Caco-2 (cell line): ENCODE data around the gene CACNA2D1. TPM values are rescaled to one million over a fixed set of nuclear protein-coding genes. Genes with fewer than 3 reads are reported as not detected.

Experiments
- BruUV-seq: library from RNA; stranded (reverse); fragments of 400-500 nt; replicated peaks from 2 replicates; lab custom pipeline; 2021; lab: Mats Ljungman, UMichigan
- CTCF ChIA-PET: fragments of 300-600 bp; sonication (Branson Sonifier 250); formaldehyde crosslinking; loops from one replicate; lab custom pipeline; 2022; ENCODE audit warnings: antibody characterized with exemption; lab: Charles Lee
- POLR2A ChIA-PET: fragments of 300-600 bp; sonication (Branson Sonifier 250); formaldehyde crosslinking; loops from one replicate; lab custom pipeline; 2022; ENCODE audit warnings: antibody characterized with exemption; lab: Charles Lee
- DNase-seq, 2 experiments: peaks; one replicate each; pipeline versions ENCODE4 v3.0.0 to v3.0.0-alpha.2; 2020 to 2022
- H3K27me3 ChIP-seq: replicated peaks from 2 replicates; pipeline ENCODE4 v1.6.0; 2011; ENCODE audit warnings: low read length; ENCODE audit not compliant: control insufficient read depth, insufficient read depth
- H3K36me3 ChIP-seq: 2 replicates; pipeline ENCODE4 v1.5.1; 2011; ENCODE audit warnings: low read length; ENCODE audit not compliant: control insufficient read depth, insufficient read depth
- H3K4me1 ChIP-seq: fragments of 250-450 bp; sonication (Bioruptor Pico); 2 replicates; pipeline ENCODE4 v1.5.1; 2020; ENCODE audit warnings: mild to moderate bottlenecking
- H3K4me3 ChIP-seq: 2 replicates; pipeline ENCODE4 v1.5.1; 2011; ENCODE audit warnings: low read depth, mild to moderate bottlenecking, control low read depth, low read length
- H3K9me3 ChIP-seq: fragments of 250-450 bp; sonication (Bioruptor Pico); 2 replicates; pipeline ENCODE4 v1.5.1; 2020; ENCODE audit warnings: mild to moderate bottlenecking, moderate library complexity
- H3K27ac Mint-ChIP-seq: one replicate; pipeline ENCODE4 v1.8.0; 2022; ENCODE audit warnings: mixed read lengths; ENCODE audit not compliant: unreplicated experiment
- H3K27me3 Mint-ChIP-seq: one replicate; pipeline ENCODE4 v1.8.0; 2022; ENCODE audit warnings: mixed read lengths; ENCODE audit not compliant: insufficient read depth, unreplicated experiment
- H3K36me3 Mint-ChIP-seq: one replicate; pipeline ENCODE4 v1.8.0; 2022; ENCODE audit warnings: mild to moderate bottlenecking, mixed read lengths; ENCODE audit not compliant: insufficient read depth, unreplicated experiment
- H3K4me1 Mint-ChIP-seq: one replicate; pipeline ENCODE4 v1.8.0; 2022; ENCODE audit warnings: low read depth, mixed read lengths; ENCODE audit not compliant: unreplicated experiment
- H3K4me3 Mint-ChIP-seq: one replicate; pipeline ENCODE4 v1.8.0; 2022; ENCODE audit warnings: mild to moderate bottlenecking, moderate library complexity, mixed read lengths; ENCODE audit not compliant: unreplicated experiment
- H3K9me3 Mint-ChIP-seq: one replicate; pipeline ENCODE4 v1.8.0; 2022; ENCODE audit warnings: mixed read lengths; ENCODE audit not compliant: unreplicated experiment
- CTCF ChIP-seq, 2 experiments: fragments of 200-600 bp in 1 of 2; IDR thresholded peaks; 1 replicate in 1 of 2; 2 replicates in 1 of 2; pipeline versions ENCODE4 v1.5.1 to v1.8.0; 2011 to 2022; ENCODE audit warnings: antibody characterized with exemption in 1 of 2, control low read depth in 1 of 2, inconsistent platforms in 1 of 2, low read depth in 1 of 2, low read length in 1 of 2, mild to moderate bottlenecking in 1 of 2, moderate library complexity in 1 of 2; ENCODE audit not compliant: insufficient read depth in 1 of 2, severe bottlenecking in 1 of 2, unreplicated experiment in 1 of 2
- intact Hi-C: fragments of 100-400 bp; cut with micrococcal nuclease; formaldehyde crosslinking; loops from one replicate; pipeline ENCODE4 v1.10.0; 2022; ENCODE audit not compliant: unreplicated experiment
- total RNA-seq: library from RNA; stranded (reverse); gene quantifications from 2 replicates; pipeline ENCODE4 v1.2.3, GENCODE V29; 2022

The CACNA2D1 gene
- total RNA-seq, 1 experiment from 2014 or later: not detected

- Mint-ChIP-seq H3K9me3 (no peaks in the 10 kb centered on the region), H3K27ac (no peak overlapping the region), H3K4me1 (no peaks in the 10 kb centered on the region), H3K27me3 (no peaks in the 10 kb centered on the region), H3K4me3 (no peak overlapping the region), H3K36me3 (no peaks in the 10 kb centered on the region)
- H3K27me3 ChIP-seq: no peaks in the 10 kb centered on the region
- no peak for TF ChIP-seq CTCF (IDR thresholded peaks at IDR 0.05; ENCODE audit: insufficient read depth in 1 of 2, low read depth in 1 of 2, low read length in 1 of 2, severe bottlenecking in 1 of 2, unreplicated experiment in 1 of 2)
- CTCF ChIA-PET: no interaction called here
- no TSS peak for BruUV-seq
- H3K4me3 ChIP-seq: no peak overlapping the region
- DNase-seq: no peak
- H3K4me1 ChIP-seq: no peaks in the 10 kb centered on the region
- no peaks in the 10 kb centered on the region for H3K9me3 ChIP-seq
- intact Hi-C loops: no loop called here
- POLR2A ChIA-PET: no interaction called here
- no peaks in the 10 kb centered on the region for H3K36me3 ChIP-seq
These were observed 288.8 kb downstream of the CACNA2D1 start for GRCh38 chr7:82154728-82155127.

GRCh38 chr7:82153776-82154175 is 289.8 kb downstream of the CACNA2D1 start:
- ChIA-PET CTCF (no interaction called here), POLR2A (no interaction called here)
- intact Hi-C loops: no loop called here
- no peak for DNase-seq
- BruUV-seq: no TSS peak
- Mint-ChIP-seq H3K27me3 (no peaks in the 10 kb centered on the region), H3K4me1 (no peaks in the 10 kb centered on the region), H3K9me3 (no peaks in the 10 kb centered on the region), H3K4me3 (no peak overlapping the region), H3K36me3 (no peaks in the 10 kb centered on the region), H3K27ac (no peak overlapping the region)
- no peak overlapping the region for H3K4me3 ChIP-seq
- no peaks in the 10 kb centered on the region for H3K9me3 ChIP-seq
- H3K36me3 ChIP-seq: no peaks in the 10 kb centered on the region
- H3K27me3 ChIP-seq: no peaks in the 10 kb centered on the region
- no peak for TF ChIP-seq CTCF (IDR thresholded peaks at IDR 0.05; ENCODE audit: insufficient read depth in 1 of 2, low read depth in 1 of 2, low read length in 1 of 2, severe bottlenecking in 1 of 2, unreplicated experiment in 1 of 2)
- H3K4me1 ChIP-seq: no peaks in the 10 kb centered on the region

- ChIA-PET CTCF (no interaction called here), POLR2A (no interaction called here)
- H3K9me3 Mint-ChIP-seq: no peaks in the 10 kb centered on the region
- Histone ChIP-seq H3K4me3 (no peak overlapping the region), H3K27me3 (no peaks in the 10 kb centered on the region), H3K9me3 (no peaks in the 10 kb centered on the region), H3K4me1 (no peaks in the 10 kb centered on the region), H3K36me3 (no peaks in the 10 kb centered on the region)
- H3K27ac Mint-ChIP-seq: no peak overlapping the region
- H3K4me1 Mint-ChIP-seq: no peaks in the 10 kb centered on the region
- no TSS peak for BruUV-seq
- intact Hi-C loops: no loop called here
- DNase-seq: no peak
- H3K4me3 Mint-ChIP-seq: no peak overlapping the region
- no peak for TF ChIP-seq CTCF (IDR thresholded peaks at IDR 0.05; ENCODE audit: insufficient read depth in 1 of 2, low read depth in 1 of 2, low read length in 1 of 2, severe bottlenecking in 1 of 2, unreplicated experiment in 1 of 2)
- no peaks in the 10 kb centered on the region for H3K27me3 Mint-ChIP-seq
- no peaks in the 10 kb centered on the region for H3K36me3 Mint-ChIP-seq
These were observed 290.7 kb downstream of the CACNA2D1 start for GRCh38 chr7:82152858-82153257.
